ENCODE results near the gene ZNF586.
A peak's percentile ranks its signal among the peaks of the same experiment; 100 is the strongest.
"Not testable (repeated sequence)": the region's sequence is repeated elsewhere in the genome, so short reads cannot be mapped to it uniquely, and the experiment has no call there.

Gene ZNF586

DNA sequence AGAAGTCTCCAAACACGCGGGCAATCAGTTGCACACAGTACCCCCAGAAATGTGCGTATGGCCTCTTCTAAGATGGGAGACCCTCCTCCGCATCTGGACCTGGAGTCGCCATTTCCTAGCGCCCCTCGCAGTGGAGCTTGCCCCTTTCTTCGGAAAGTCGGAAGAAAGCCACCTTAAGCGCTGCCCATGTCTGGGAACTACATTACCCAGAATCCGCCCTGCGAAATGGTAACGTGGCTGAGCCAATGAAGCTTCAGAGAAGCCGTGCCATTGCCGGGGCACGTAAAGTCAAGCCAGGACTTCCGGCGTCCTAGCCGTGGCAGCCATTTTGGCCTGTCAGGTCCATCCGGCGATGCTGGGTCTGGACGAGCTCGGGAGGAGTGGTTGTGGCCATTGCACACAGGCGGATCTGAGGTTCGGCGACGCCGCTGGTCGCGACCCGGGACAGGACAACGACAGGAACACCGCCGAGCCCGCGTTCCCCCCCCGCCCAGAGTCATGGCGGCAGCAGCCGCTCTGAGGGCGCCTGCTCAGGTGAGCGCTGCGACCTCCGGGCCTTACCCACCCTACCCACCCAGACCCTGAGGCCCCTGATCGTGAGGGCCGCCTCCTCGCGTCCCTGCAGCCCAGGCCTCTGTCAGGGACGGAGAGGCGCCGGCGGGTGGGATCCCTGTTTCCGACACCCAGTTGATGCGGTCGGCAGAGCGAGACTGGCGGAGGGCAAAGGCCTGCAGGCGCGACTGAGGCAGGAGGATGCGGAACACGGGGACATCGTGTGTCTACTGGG, at the start of gene ZNF586:
Gene ZNF586, plus strand, starts transcription at position 332 of the 787 bp plus-strand sequence. Its CDS starts 167 bp downstream, at position 499.
- peak; percentile 76 for DNase-seq

DNA sequence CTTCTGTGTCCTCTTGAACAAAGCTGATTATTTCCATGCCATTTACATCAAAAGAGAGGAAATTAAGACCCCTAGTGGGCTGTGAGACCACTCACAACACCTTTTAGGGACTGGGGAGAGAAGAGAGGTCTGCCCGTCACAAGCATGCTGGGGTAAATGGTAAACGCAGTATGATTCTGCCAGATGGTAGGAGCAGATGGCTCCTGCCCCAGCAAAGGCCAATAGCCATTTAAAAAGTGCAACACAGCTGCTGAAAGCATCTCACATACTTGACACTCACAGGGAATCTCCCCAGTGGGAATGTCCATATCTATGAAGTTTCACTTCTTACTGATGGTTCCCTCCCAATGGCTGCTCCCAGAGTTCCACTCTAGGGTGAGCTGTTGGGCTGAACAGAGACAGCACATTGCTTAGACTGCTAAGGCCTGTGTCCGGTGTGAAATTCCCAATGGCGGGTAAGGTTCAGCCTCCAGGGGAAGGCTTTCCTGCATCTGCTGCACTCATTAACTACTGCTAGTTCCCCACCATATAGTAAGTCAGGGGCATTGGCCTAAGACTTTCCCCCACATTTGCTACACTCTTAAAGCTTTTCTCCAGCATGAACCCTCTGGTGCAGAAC, 49.5 kb upstream of the ZNF586 start:
- no peak for DNase-seq

DNA sequence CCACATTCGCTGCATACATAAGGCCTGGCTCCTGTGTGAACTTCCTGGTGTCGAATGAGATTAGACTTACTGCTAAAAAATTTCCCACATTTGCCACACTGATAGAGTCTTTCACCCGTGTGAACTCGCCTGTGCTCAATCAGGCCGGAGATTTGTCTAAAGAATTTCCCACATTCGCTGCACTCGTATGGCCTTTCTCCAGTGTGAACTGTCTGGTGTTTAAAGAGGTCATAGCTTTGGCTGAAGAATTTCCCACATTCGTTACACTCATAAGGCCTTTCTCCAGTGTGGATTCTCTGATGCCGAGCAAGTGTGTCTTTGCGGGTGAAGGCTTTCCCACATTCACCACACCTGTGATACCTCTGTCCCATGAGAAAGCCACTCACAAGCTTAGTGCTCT, 48.6 kb upstream of the ZNF586 start:
- DNase-seq = no peak

DNA sequence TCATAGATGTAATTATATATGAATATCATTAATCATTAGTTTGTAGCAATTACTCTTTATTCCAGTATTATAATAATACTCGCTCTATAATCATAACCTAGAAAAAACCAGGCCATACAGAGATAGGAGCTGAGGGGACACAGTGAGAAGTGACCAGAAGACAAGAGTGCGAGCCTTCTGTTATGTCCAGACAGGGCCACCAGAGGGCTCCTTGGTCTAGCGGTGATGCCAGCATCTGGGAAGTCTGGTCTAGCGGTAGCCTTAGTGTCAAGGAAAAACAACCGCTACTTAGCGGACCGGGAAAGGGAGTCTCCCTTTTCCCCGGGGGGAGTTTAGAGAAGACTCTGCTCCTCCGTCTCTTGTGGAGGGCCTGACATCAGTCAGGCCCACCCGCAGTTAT, 31.2 kb upstream of the ZNF586 start:
- peak; percentile 26 for DNase-seq

DNA sequence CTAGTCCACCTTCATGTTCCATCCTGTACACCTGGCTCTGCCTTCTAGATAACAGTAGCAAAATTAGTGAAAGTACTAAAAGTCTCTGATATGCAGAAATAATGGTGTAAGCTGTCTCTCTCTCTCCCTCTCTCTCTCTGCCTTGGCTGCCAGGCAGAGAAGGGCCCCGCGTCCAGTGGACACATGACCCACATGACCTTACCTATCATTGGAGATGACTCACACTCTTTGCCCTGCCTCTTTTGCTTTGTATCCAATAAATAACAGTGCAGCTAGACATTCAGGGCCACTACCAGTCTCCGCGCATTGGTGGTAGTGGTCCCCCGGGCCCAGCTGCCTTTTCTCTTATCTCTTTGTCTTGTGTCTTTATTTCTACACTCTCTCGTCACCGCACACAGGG, 30.7 kb upstream of the ZNF586 start:
- DNase-seq = not testable (repeated sequence)

DNA sequence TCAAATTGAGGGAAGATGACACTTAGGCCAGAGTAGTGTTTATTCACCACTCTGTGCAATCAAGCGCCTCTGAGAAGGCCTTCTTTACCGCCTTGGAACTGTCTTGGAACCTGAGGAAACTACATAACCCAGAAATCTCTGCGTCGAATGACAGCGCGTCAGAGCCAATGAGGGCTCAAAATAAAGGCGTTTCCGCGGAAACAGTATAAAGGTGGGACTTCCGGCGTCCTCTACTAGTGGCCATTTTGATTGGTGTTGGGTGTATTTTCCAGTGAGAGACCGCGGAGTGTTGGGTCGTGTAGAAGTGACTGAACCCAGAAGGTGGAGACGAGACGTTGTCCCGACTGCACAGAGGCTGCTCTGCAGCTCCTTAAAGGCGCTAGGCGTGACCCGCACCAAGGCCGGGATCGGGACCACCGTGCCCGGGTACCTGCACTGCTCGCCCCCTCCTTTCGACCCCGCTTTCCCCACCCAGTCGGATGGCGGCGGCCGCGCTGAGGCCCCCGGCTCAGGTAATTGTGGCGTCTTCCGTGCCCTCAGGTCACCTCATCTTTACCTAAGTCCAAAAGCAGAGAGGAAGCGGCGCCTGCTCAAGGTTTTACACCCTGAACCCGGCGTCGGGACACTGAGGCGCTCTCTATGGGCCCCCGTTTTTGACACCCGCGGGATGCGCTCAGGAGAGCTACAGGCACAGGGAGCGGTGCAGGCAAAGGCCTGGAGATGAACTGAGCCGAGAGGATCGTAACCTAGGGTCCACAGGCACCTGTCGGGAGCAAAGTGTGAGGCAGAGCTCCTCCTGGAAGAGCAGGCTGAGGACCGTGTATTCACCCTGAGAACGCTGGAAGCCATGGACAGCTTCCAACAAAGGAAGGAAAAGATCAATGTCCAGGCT, 22.6 kb upstream of the ZNF586 start, which contains the start of gene ZNF776:
Gene ZNF776, plus strand, starts transcription at position 236 of the 892 bp plus-strand sequence. Its CDS starts 244 bp downstream, at position 480.
- DNase-seq = peak; percentile 79

DNA sequence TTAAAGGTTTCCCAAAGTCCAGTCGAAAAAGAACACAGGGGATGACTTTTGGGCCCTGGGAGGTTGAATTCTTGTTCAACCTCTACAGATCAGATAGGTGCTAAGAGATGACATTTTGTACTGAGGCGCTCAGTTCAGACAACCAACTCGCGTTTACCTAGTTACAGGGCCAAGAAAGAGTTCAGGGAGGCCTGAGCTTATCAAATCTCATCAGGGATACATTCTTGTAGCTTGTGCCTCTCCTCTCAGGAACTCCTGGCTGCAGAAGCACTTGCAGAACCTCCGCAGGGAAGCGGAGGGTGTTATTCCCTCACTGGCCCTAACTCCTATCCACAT, 22.0 kb upstream of the ZNF586 start:
- no peak for DNase-seq

DNA sequence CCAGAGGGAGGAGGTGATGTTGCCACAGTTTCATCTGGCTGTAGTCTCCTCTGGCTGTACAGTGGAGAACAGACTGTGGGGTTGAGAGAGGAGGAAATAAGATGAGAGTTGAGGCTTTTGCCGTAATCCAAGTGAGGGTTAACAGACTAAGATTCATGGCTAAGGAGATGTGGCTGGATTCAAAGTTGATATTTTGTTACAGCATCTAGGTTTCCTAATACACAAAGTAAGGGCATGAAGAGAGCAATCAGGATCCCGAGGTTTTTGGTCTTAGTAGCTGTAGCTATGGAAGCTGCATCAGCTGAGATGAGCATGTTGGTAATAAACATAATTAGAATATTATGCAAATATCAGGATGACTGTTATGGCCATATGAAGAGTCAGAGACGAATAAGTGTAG, 21.4 kb upstream of the ZNF586 start:
- no peak for DNase-seq

DNA sequence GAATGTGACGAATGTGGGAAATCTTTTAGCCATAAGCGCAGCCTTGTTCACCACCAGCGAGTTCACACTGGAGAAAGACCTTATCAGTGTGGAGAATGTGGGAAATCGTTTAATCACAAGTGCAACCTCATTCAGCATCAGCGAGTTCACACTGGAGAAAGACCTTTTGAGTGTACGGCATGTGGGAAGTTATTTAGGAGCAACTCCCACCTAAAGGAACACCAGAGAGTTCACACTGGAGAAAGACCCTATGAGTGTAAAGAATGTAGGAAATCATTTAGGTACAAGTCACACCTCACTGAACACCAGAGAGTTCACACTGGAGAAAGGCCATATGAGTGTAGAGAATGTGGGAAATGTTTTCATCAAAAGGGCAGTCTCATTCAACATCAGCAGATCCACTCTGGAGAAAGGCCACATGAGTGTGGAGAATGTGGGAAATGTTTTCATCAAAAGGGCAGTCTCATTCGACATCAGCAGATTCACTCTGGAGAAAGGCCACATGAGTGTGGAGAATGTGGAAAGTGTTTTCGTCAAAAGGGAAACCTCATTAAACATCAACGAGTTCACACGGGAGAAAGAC, 15.3 kb upstream of the ZNF586 start:
- no peak for DNase-seq

DNA sequence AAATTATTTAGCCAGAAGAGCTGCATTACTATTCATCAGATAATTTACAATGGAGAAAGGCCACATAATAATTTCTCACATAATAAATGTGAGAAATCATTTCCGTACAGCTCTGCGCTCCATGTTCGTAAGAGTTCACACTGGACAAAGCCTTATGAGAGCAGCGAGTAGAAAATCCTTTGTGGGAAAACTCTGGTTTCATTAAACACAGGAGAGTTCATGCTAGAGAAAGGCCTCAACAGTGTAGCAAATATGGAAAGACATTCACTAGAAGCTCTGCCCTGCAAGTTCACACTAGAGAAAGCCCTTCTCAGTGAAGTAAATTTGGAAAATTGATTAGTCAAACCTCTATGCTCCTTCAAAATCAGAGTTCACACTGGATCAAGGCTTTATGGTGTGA, 14.4 kb upstream of the ZNF586 start:
- no peak for DNase-seq

DNA sequence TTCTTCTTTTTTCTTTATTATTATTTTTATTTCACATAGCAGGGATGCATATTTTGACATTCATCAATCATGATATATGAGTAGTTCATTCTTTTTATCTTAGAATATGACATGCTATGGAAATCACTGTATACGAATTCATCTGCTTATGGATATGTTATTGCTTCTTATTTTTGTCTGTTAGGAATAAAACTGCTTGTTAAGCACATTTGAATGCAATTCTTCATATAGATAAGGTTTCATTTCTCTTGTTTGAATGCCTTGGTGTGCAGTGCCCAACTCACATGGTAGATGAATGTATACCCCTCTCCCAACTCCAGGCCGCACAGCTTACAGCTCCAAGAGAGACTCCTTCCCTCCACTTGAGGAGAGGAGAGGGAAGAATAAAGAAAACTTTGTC, 11.5 kb upstream of the ZNF586 start:
- no peak for DNase-seq

DNA sequence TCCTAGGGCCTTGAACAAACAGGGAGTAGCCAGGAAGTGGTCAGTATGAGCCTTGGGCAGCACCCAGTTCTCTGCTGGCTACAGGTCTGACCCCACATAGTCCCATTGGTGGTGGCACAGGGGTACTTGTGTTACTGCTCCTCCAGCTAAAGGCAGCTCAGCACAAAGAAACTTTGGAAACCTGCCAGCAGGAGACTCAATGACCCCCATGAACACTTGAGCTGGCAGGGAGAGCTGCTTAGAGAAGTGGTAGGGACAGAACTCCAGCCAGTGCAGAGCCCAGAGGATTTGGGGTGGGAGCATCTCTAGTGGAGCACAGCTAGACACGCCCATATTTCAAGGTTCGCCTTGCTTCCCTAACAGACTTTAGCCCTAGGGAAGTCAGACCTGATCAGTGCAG, 10.4 kb upstream of the ZNF586 start:
- no peak for DNase-seq

DNA sequence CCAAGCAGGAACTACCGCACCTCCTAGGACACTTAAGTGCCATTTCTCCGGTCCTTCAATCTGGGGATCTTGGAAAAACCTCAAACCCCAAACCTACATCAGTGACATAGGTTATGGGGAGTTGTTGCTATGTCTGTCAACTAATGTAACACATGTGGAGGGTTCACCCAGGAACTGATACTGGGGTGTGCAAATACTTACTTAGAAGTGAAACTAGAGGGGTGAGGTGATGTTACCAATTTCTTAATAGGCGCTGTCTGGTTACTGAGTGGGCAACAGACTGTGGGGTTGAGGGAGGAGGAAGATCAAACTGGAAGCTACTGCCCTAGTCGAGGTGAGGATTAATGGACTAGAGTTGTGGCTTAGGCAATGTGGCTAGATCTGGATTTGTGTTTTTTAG, 1.9 kb downstream of the ZNF586 start:
- DNase-seq = no peak

DNA sequence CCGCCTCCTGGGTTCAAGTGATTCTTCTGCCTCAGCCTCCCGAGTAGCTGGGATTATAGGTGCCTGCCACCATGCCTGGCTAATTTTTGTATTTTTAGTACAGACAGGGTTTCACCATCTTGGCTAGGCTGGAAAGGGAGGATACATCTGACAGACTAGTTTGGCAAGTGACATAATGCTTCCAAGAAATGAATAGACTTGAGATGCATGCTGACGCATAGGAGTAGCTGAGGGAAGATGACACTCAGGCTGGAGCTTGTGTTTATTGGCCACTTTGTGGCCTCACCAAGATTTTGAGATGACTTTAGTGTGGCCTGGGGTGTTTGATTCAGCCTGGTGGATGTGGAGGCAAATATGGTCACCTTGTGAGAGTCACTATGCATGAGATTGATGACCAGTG, 4.0 kb downstream of the ZNF586 start:
- no peak for DNase-seq

DNA sequence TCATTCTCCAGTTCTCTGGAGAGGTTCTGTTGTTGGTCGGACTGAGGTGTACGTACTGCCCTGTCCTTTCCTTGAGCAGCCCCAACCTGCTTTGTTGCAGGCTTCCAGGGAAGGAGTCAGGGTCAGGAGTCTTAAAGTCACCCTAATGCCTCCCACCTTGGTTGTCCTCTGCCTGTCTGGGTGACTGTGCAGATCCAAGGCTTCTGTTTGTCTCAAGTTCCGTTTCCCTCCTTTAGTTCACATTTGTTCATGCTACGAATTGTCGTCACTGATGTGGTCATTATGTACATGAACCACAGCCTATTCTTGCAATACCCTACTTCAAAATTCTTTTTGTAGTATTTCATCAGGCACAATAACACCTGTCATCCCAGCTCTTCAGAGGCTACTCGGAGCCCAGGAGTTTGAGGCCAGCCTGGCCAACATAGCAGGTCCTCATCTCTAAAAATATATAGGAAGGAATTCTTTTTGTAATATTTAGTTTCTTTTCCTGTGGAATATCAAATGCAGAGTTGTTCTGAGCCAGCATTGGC, 7.4 kb downstream of the ZNF586 start:
- DNase-seq = no peak

DNA sequence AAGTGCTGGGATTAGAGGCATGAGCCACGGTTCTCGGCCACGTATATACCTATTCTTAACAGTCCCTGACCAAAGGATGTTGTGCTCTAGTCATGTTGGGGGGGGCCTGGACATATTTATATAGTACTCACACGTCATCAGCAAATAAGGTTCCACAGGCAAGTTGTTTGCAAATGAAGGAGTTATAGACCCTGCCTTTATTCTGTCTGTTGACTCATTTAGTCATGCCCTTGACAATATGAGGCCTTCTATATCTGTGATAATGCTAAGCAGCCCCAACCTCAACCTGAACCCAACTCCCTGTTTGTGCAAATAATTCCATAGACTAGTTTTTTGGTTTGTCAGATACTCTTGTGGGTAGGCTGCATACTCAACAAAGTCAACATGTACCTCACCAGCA, 8.9 kb downstream of the ZNF586 start:
- no peak for DNase-seq

DNA sequence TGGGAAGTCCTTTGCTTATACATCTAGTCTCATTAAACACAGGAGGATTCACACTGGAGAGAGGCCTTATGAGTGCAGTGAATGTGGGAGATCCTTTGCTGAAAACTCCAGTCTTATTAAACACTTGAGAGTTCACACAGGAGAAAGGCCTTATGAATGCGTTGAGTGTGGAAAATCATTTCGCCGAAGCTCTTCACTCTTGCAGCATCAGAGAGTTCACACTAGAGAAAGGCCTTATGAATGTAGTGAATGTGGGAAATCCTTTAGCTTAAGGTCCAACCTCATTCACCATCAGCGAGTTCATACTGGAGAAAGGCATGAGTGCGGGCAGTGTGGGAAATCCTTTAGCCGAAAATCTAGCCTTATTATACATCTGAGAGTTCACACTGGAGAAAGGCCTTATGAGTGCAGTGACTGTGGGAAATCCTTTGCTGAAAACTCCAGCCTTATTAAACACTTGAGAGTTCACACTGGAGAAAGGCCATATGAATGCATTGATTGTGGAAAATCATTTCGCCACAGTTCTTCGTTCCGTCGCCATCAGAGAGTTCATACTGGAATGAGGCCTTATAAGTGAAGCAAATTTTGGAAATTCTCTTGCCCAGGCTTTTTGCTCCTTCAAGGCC, 9.9 kb downstream of the ZNF586 start:
- no peak for DNase-seq

DNA sequence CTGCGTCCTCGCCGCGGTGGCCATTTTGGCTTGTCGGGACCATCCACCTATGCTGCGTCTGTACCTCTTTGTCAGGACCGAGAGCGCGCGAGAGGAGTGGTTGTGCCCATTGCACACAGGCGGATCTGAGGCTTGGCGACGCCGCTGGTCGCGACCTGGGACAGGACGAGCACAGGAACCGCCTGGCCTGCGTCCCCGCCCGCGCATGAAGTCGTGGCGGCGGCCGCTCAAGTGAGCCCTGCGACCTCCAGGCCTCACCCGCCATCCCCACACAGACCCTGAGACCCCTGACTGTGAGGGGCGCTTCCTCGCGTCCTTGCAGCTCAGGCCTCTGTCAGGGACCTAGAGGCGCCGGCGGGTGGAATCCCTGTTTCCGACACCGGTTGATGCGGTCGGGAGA, 16.8 kb downstream of the ZNF586 start:
- no peak for DNase-seq

DNA sequence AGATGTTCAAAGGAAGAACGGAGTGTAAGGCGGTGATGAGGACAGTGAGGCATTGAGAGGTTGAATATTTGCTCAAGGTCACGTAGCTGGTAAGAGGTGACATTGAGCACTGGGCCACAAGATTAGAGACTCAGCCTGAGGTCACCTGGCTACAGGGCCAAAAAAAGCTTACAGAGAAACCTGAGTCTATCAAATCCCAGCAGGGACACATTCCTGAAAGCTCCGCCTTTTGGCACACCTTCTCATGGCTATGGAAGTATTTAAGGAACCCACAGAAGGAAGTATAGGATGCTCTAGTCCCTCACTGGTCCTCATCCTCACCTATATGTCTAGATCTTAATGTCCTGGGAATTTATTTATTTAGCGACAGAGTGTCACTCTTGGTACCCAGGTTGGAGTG, 17.4 kb downstream of the ZNF586 start:
- DNase-seq = no peak

DNA sequence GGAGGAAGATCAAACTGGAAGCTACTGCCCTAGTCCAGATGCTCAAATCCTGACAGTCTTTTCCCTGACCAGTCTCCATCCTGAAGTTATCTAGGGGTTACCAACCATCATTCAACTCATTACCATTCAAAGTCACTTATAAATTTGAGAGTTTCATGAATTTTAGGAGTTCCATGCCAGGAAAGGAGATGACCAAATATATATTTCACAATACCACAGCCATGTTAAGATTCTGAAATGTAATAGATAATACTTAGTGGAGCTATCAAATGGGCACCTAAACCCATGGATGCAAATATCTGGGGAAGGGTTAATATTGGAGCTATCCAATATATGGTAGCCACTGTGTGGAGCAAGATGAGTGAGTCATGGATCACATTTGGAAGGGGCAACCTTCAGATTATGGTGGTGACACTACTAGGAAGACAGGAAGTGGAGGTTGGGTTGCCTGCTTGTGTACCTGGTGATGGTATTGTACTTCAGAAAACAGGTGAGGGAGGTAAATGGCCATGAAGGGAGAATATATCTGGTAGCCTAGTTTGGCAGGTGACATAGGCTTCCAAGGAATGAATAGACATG, 18.7 kb downstream of the ZNF586 start:
- no peak for DNase-seq

DNA sequence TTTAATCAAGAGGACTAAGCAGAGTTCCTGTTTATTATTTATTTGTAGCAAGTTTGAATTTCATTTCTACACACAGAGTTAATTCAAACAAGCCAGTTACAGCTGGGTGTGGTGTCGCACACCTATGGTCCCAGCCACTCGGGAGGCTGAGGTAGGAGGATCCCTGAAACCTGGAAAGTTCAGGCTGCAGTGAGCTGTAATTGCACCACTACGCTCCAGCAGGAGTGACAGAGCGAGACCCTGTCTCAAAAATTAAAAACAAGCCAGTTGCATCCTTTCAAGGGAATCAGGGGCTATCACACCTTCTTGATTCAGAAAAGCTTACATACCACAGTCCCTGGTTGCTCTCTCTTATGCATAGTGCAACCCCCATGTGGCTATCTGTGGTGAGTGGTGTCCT, 19.8 kb downstream of the ZNF586 start:
- DNase-seq = no peak

DNA sequence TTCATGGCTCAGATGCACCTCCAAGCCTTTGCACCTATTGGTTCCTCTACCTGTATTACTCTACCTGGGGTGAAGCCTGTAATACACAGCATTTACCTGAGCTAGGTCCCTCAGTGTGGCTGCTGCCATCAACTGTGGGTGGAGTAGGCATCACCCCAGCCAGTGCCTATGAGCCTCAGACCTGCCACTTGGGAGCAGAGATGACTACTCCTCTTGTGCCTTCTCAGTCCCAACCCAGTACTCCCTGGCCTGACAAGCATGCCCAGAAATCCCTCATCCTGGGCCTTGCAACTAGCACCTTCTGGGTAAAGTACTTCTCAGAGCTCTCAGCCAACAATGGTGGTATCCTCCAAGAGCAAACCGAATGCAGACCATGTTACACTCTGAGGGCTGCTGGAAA, 27.1 kb downstream of the ZNF586 start:
- not testable (repeated sequence) for DNase-seq
